HepG2 (cell line): ENCODE results near the gene EPHA6. TPM values are rescaled to one million over a fixed set of nuclear protein-coding genes. Genes with fewer than 3 reads are reported as not detected.

ENCODE experiments used
- ATAC-seq: fragments of 200-7000 bp; cut with Tn5 transposase; 3 replicates; pipeline ENCODE4 v1.9.1; 2020; ENCODE audit warnings: mild to moderate bottlenecking, moderate library complexity
- BruUV-seq: library from RNA; stranded (reverse); fragments of 400-500 nt; replicated peaks from 2 replicates; lab custom pipeline; 2021; lab: Mats Ljungman, UMichigan
- CTCF ChIA-PET: fragments of 300-600 bp; formaldehyde crosslinking; extraction: SDS; loops from one replicate; lab custom pipeline; 2021; ENCODE audit warnings: low total read pairs, inconsistent platforms, low intra/inter-chr PET ratio; lab: Yijun Ruan, JAX
- POLR2A ChIA-PET: fragments of 350-600 bp; sonication (Branson Sonifier 250); formaldehyde crosslinking; loops from one replicate; lab custom pipeline; 2020; ENCODE audit warnings: antibody characterized with exemption, inconsistent platforms; lab: Yijun Ruan, JAX
- DNase-seq: peaks from one replicate; pipeline ENCODE4 v3.0.0-alpha.2; 2015; ENCODE audit warnings: low spot score
- FAIRE-seq: peaks from 3 replicates; lab custom pipeline; 2011; peaks lifted over from hg19 to GRCh38; lab: Jason Lieb, UNC
- H2AFZ ChIP-seq: one replicate; pipeline ENCODE4 v1.6.1; 2011; ENCODE audit warnings: low read length, inconsistent platforms
- H3K27ac ChIP-seq: fragments of 300-600 bp; 3 replicates; pipeline ENCODE4 v1.8.0; 2011; ENCODE audit warnings: mixed run types, mild to moderate bottlenecking, mixed read lengths, low read length, inconsistent platforms; ENCODE audit not compliant: insufficient read depth; ENCODE audit errors: extremely low read length
- H3K27me3 ChIP-seq, 2 experiments: fragments of 200-600 bp in 1 of 2; 2 replicates in 1 of 2; 3 replicates in 1 of 2; pipeline versions ENCODE4 v1.6.0 to v1.8.0; 2011; ENCODE audit warnings: low read length in 2 of 2, mild to moderate bottlenecking in 2 of 2, moderate library complexity in 2 of 2, inconsistent platforms in 1 of 2; ENCODE audit not compliant: insufficient read depth in 2 of 2, control insufficient read depth in 1 of 2
- H3K36me3 ChIP-seq, 2 experiments: fragments of 200-600 bp in 1 of 2; replicated peaks in 1 of 2; 2 replicates in 1 of 2; 3 replicates in 1 of 2; pipeline versions ENCODE4 v1.5.1 to v1.8.0; 2011; ENCODE audit warnings: low read length in 2 of 2, inconsistent platforms in 1 of 2; ENCODE audit not compliant: insufficient read depth in 2 of 2, control insufficient read depth in 1 of 2
- H3K4me1 ChIP-seq: 2 replicates; pipeline ENCODE4 v1.5.1; 2012; ENCODE audit warnings: low read length, inconsistent platforms; ENCODE audit not compliant: insufficient read depth
- H3K4me2 ChIP-seq: 2 replicates; pipeline ENCODE4 v1.6.0; 2011; ENCODE audit warnings: low read depth, low read length, inconsistent platforms
- H3K4me3 ChIP-seq, 3 experiments: fragments of 200-600 bp in 1 of 3; sonication (generic), shearing (Covaris generic) in 1 of 3; replicated peaks in 1 of 3; 2 replicates each; pipeline ENCODE4 v1.5.1; 2011 to 2016; ENCODE audit warnings: low read length in 3 of 3, inconsistent platforms in 2 of 3, low read depth in 2 of 3, mild to moderate bottlenecking in 2 of 3, control low read depth in 1 of 3, mixed read lengths in 1 of 3; ENCODE audit not compliant: insufficient read depth in 1 of 3
- H3K79me2 ChIP-seq: one replicate; pipeline ENCODE4 v1.6.1; 2011; ENCODE audit warnings: low read length, inconsistent platforms; ENCODE audit not compliant: insufficient read depth
- H3K9ac ChIP-seq: 2 replicates; pipeline ENCODE4 v1.6.0; 2011; ENCODE audit warnings: mild to moderate bottlenecking, low read depth, low read length, inconsistent platforms; ENCODE audit not compliant: insufficient read depth
- H3K9me3 ChIP-seq: 2 replicates; pipeline ENCODE4 v1.5.1; 2012; ENCODE audit warnings: mild to moderate bottlenecking, low read length
- H4K20me1 ChIP-seq: 2 replicates; pipeline ENCODE4 v1.6.0; 2011; ENCODE audit warnings: inconsistent platforms, mild to moderate bottlenecking, low read length, moderate library complexity; ENCODE audit not compliant: insufficient read depth
- JDP2 ChIP-seq: sonication (generic); formaldehyde crosslinking; IDR thresholded peaks from 2 replicates; pipeline ENCODE4 v1.8.1; 2022; ENCODE audit warnings: missing genetic modification reagents, borderline replicate concordance
- KLF12 ChIP-seq: sonication (generic); formaldehyde crosslinking; IDR thresholded peaks from 2 replicates; pipeline ENCODE4 v1.4.0; 2020; ENCODE audit warnings: missing genetic modification reagents, borderline replicate concordance
- REXO4 ChIP-seq: sonication (generic); formaldehyde crosslinking; IDR thresholded peaks from 2 replicates; pipeline ENCODE4 v1.8.0; 2022; ENCODE audit warnings: missing genetic modification reagents, mild to moderate bottlenecking, borderline replicate concordance
- RNF2 ChIP-seq: fragments of 450-650 bp; conservative IDR thresholded peaks from 2 replicates; pipeline ENCODE4 v1.6.1; 2016; ENCODE audit warnings: low read depth
- SMARCC2 ChIP-seq: fragments of 450-650 bp; IDR thresholded peaks from 2 replicates; pipeline ENCODE4 v1.6.1; 2017; ENCODE audit warnings: antibody characterized with exemption, mild to moderate bottlenecking
- SRY ChIP-seq: sonication (generic); formaldehyde crosslinking; IDR thresholded peaks from 2 replicates; pipeline ENCODE4 v1.8.0; 2022; ENCODE audit warnings: mild to moderate bottlenecking, missing genetic modification reagents
- WIZ ChIP-seq: sonication (generic); formaldehyde crosslinking; IDR thresholded peaks from 2 replicates; pipeline ENCODE4 v1.5.1; 2020; ENCODE audit warnings: mild to moderate bottlenecking, missing genetic modification reagents
- ZKSCAN8 ChIP-seq: IDR thresholded peaks from 2 replicates; pipeline ENCODE4 v1.6.1; 2016; ENCODE audit warnings: borderline replicate concordance, missing genetic modification reagents, missing compliant biosample characterization
- ZNF446 ChIP-seq: sonication (generic); formaldehyde crosslinking; IDR thresholded peaks from 2 replicates; pipeline ENCODE4 v1.5.0; 2020; ENCODE audit warnings: mild to moderate bottlenecking, missing genetic modification reagents
- ZNF569 ChIP-seq: sonication (generic); formaldehyde crosslinking; IDR thresholded peaks from 2 replicates; pipeline ENCODE4 v1.5.0; 2020; ENCODE audit warnings: mild to moderate bottlenecking, missing genetic modification reagents, moderate library complexity, borderline replicate concordance
- ZNF605 ChIP-seq: sonication (generic); formaldehyde crosslinking; IDR thresholded peaks from 2 replicates; pipeline ENCODE4 v1.8.0; 2022; ENCODE audit warnings: mild to moderate bottlenecking, missing genetic modification reagents
- ZNF788 ChIP-seq: sonication (generic); formaldehyde crosslinking; IDR thresholded peaks from 2 replicates; pipeline ENCODE4 v1.5.0; 2020; ENCODE audit warnings: mild to moderate bottlenecking, missing genetic modification reagents, borderline replicate concordance
- WGBS: methylation state at CpG from one replicate; pipeline ENCODE4 v1.1.6; 2017; ENCODE audit warnings: low lambda C conversion rate; 5-methylcytosine and 5-hydroxymethylcytosine counted together
- in situ Hi-C: cut with HindIII; loops from 2 replicates; pipeline ENCODE4 v1.10.0; 2017; ENCODE audit warnings: low pct_unique_long_range_greater_than_20kb; ENCODE audit not compliant: extremely low pct_ligation_motif_present
- intact Hi-C: fragments of 100-400 bp; cut with micrococcal nuclease; formaldehyde crosslinking; loops from one replicate; pipeline ENCODE4 v1.10.0; 2022; ENCODE audit not compliant: unreplicated experiment
- polyA plus RNA-seq, 8 experiments: library from polyadenylated mRNA; depleted of rRNA in 3 of 8; stranded (reverse) in 7 of 8; unstranded in 1 of 8; fragments of >200 nt; fragmentation: Illumina TruSeq in 4 of 8; extraction: Trizol in 4 of 8; gene quantifications; 2 replicates each; pipeline versions ENCODE4 v1.2.1 to v1.2.3, GENCODE V29; 2011 to 2016; ENCODE audit warnings: low read depth in 4 of 8, missing spikeins in 1 of 8, mixed read lengths in 1 of 8; ENCODE audit not compliant: insufficient read depth in 1 of 8
- total RNA-seq, 5 experiments: library from RNA; depleted of rRNA; stranded (reverse); fragments of >200 nt; fragmentation: Illumina TruSeq; extraction: Trizol; gene quantifications; 2 replicates each; pipeline ENCODE4 v1.2.3, GENCODE V29; 2016; ENCODE audit warnings: low read depth in 1 of 5
- TF ChIP-seq, protein P1 (sequence below): sonication (generic); formaldehyde crosslinking; IDR thresholded peaks from 2 replicates; pipeline ENCODE4 v1.9.0; 2022; ENCODE audit warnings: low read depth, missing genetic modification reagents

The EPHA6 gene
- total and polyA plus RNA-seq, 2 of the 13 experiments (the other 11 are each of a cell fraction or from before 2014, with no cell fraction given), result not detected

DNA sequence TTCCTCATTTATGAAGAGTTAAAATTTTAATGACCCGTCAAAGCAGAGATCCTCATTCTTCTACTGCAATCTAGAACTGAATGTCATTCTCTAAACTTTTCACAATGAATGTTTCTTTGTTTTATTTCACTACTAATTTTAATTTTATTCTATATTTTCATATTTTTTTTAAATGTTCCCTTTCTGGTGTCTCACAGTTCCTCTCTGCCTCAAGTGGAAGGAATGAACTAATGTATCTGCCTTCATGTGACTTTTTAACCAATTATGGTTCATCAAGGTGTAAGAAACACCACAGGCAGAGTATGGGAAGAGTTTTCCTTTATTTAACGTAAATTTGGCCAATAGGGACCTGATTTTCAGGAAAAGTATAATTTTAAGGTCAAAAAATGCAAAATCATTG lies 441.7 kb downstream of the EPHA6 start:
- ChIA-PET CTCF (interaction anchor here (0.7 kb wide), 1 partner anchor 403 kb away, joined by 3 read pairs; no protein-coding TSS in a partner anchor), POLR2A (no interaction called here)
- in situ Hi-C loops (no loop called here), intact Hi-C loops (no loop called here)
- no peak overlapping the region for H3K27ac ChIP-seq
- TF ChIP-seq REXO4 (CRISPR knock-in tag), result no peak
- no peak for TF ChIP-seq WIZ (CRISPR knock-in tag)
- no peak for TF ChIP-seq SMARCC2
- TF ChIP-seq JDP2 (CRISPR knock-in tag), result no peak
- no peak for TF ChIP-seq RNF2
- no peak for TF ChIP-seq ZNF605
- no peak for TF ChIP-seq SRY (CRISPR knock-in tag)
- TF ChIP-seq ZNF569 (CRISPR knock-in tag), result no peak
- TF ChIP-seq ZNF788, result no peak
- TF ChIP-seq, protein P1, sequence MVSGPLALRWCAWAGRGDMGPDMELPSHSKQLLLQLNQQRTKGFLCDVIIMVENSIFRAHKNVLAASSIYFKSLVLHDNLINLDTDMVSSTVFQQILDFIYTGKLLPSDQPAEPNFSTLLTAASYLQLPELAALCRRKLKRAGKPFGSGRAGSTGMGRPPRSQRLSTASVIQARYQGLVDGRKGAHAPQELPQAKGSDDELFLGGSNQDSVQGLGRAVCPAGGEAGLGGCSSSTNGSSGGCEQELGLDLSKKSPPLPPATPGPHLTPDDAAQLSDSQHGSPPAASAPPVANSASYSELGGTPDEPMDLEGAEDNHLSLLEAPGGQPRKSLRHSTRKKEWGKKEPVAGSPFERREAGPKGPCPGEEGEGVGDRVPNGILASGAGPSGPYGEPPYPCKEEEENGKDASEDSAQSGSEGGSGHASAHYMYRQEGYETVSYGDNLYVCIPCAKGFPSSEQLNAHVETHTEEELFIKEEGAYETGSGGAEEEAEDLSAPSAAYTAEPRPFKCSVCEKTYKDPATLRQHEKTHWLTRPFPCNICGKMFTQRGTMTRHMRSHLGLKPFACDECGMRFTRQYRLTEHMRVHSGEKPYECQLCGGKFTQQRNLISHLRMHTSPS (CRISPR knock-in tag), result no peak
- no peak for TF ChIP-seq KLF12 (CRISPR knock-in tag)
- no peak for TF ChIP-seq ZNF446
- no peak for TF ChIP-seq ZKSCAN8 (CRISPR knock-in tag)
- no peaks in the 10 kb centered on the region for H3K79me2 ChIP-seq
- H3K9me3 ChIP-seq, result no peaks in the 10 kb centered on the region
- H3K27me3 ChIP-seq, result no peaks in the 10 kb centered on the region; a peak in 1 of 5 replicates
- ATAC-seq, result no peak
- no peak overlapping the region for H3K4me3 ChIP-seq
- no peak overlapping the region for H2AFZ ChIP-seq
- H3K36me3 ChIP-seq, result no peaks in the 10 kb centered on the region
- H3K4me1 ChIP-seq, result no peaks in the 10 kb centered on the region
- H3K4me2 ChIP-seq, result no peak overlapping the region
- H3K9ac ChIP-seq, result no peak overlapping the region
- no peaks in the 10 kb centered on the region for H4K20me1 ChIP-seq
- no peak for DNase-seq
- BruUV-seq, result no TSS peak
- 2% methylated on average over 2 of the region's 2 CpGs for WGBS
- no peak for FAIRE-seq
